ENCODE data around the gene RBL2.

GRCh38 chr16:53523971-53524548 is 89.8 kb downstream of the RBL2 start:
- TF ChIP-seq CTCF (IDR thresholded peaks at IDR 0.05) (no peak), EP300 (IDR thresholded peaks at IDR 0.05) (no peak)

All from ovary (tissue), 3 donors.